H9 (cell line): ENCODE measurements around the gene RHOC. TPM values are rescaled to one million over a fixed set of nuclear protein-coding genes. Genes with fewer than 3 reads are reported as not detected.

Source experiments
- DNase-seq: peaks from one replicate; pipeline ENCODE4 v3.0.0-alpha.2; 2017
- H2AFZ ChIP-seq: one replicate; pipeline ENCODE4 v1.6.1; 2013; ENCODE audit warnings: mild to moderate bottlenecking, low read length, control low read depth, moderate library complexity
- H2AK5ac ChIP-seq: 2 replicates; pipeline ENCODE4 v1.6.1; 2013; ENCODE audit warnings: low read length, control low read depth, mixed read lengths; ENCODE audit not compliant: insufficient read length
- H2BK120ac ChIP-seq: one replicate; pipeline ENCODE4 v1.6.1; 2013; ENCODE audit warnings: low read depth, mild to moderate bottlenecking, low read length, control low read depth, inconsistent platforms; ENCODE audit not compliant: poor library complexity, severe bottlenecking
- H2BK12ac ChIP-seq: 2 replicates; pipeline ENCODE4 v1.6.1; 2013; ENCODE audit warnings: low read length, control low read depth, mixed read lengths, low read depth; ENCODE audit not compliant: insufficient read length
- H2BK15ac ChIP-seq: 2 replicates; pipeline ENCODE4 v1.6.1; 2013; ENCODE audit warnings: low read depth, low read length, control low read depth
- H2BK20ac ChIP-seq: one replicate; pipeline ENCODE4 v1.6.1; 2013; ENCODE audit warnings: low read depth, mild to moderate bottlenecking, low read length, control low read depth, inconsistent platforms; ENCODE audit not compliant: poor library complexity, severe bottlenecking
- H2BK5ac ChIP-seq: 2 replicates; pipeline ENCODE4 v1.6.1; 2013; ENCODE audit warnings: low read length, control low read depth, mixed read lengths; ENCODE audit not compliant: insufficient read length
- H3K14ac ChIP-seq: 2 replicates; pipeline ENCODE4 v1.6.1; 2013; ENCODE audit warnings: low read length, control low read depth; ENCODE audit not compliant: insufficient read depth
- H3K18ac ChIP-seq: 2 replicates; pipeline ENCODE4 v1.6.1; 2013; ENCODE audit warnings: low read depth, mild to moderate bottlenecking, mixed read lengths, low read length, control low read depth; ENCODE audit not compliant: insufficient read length
- H3K23ac ChIP-seq: 2 replicates; pipeline ENCODE4 v1.6.1; 2013; ENCODE audit warnings: low read length, control low read depth, mixed read lengths, low read depth; ENCODE audit not compliant: insufficient read length
- H3K23me2 ChIP-seq: 2 replicates; pipeline ENCODE4 v1.6.1; 2013; ENCODE audit warnings: low read depth, mild to moderate bottlenecking, mixed read lengths, low read length, control low read depth; ENCODE audit not compliant: insufficient read length, poor library complexity, severe bottlenecking
- H3K27ac ChIP-seq: 2 replicates; pipeline ENCODE4 v1.5.1; 2013; ENCODE audit warnings: low read length, control low read depth, mixed read lengths, low read depth; ENCODE audit not compliant: insufficient read length
- H3K27me3 ChIP-seq: 2 replicates; pipeline ENCODE4 v1.6.1; 2013; ENCODE audit warnings: low read length, control low read depth, inconsistent platforms; ENCODE audit not compliant: insufficient read depth
- H3K4ac ChIP-seq: 2 replicates; pipeline ENCODE4 v1.6.1; 2013; ENCODE audit warnings: low read depth, mild to moderate bottlenecking, control low read depth, inconsistent platforms, low read length, moderate library complexity
- H3K4me1 ChIP-seq: 2 replicates; pipeline ENCODE4 v1.6.1; 2013; ENCODE audit warnings: low read length, control low read depth, inconsistent platforms; ENCODE audit not compliant: insufficient read depth
- H3K4me2 ChIP-seq: 2 replicates; pipeline ENCODE4 v1.6.1; 2013; ENCODE audit warnings: low read length, control low read depth, mixed read lengths; ENCODE audit not compliant: insufficient read length, insufficient read depth
- H3K56ac ChIP-seq: 2 replicates; pipeline ENCODE4 v1.6.1; 2013; ENCODE audit warnings: low read depth, mild to moderate bottlenecking, mixed read lengths, low read length, control low read depth; ENCODE audit not compliant: insufficient read length
- H3K79me1 ChIP-seq: 2 replicates; pipeline ENCODE4 v1.6.1; 2013; ENCODE audit warnings: low read depth, mild to moderate bottlenecking, moderate library complexity, low read length, control low read depth, inconsistent platforms; ENCODE audit not compliant: insufficient read depth, poor library complexity, severe bottlenecking
- H3K79me2 ChIP-seq: 2 replicates; pipeline ENCODE4 v1.6.1; 2013; ENCODE audit warnings: low read length, control low read depth, inconsistent platforms; ENCODE audit not compliant: insufficient read depth
- H3K9ac ChIP-seq: 2 replicates; pipeline ENCODE4 v1.6.1; 2013; ENCODE audit warnings: low read length, control low read depth, mixed read lengths; ENCODE audit not compliant: insufficient read length; ENCODE audit errors: extremely low read depth
- H3K9me3 ChIP-seq: one replicate; pipeline ENCODE4 v1.6.1; 2013; ENCODE audit warnings: low read depth, low read length, inconsistent platforms; ENCODE audit not compliant: control insufficient read depth
- H3T11ph ChIP-seq: one replicate; pipeline ENCODE4 v1.6.1; 2013; ENCODE audit warnings: mild to moderate bottlenecking, low read length, control low read depth, inconsistent platforms
- H4K20me1 ChIP-seq: one replicate; pipeline ENCODE4 v1.6.1; 2013; ENCODE audit not compliant: control insufficient read depth, insufficient read length, insufficient read depth
- H4K5ac ChIP-seq: 2 replicates; pipeline ENCODE4 v1.6.1; 2013; ENCODE audit warnings: low read depth, mild to moderate bottlenecking, mixed read lengths, low read length, control low read depth; ENCODE audit not compliant: insufficient read length
- H4K8ac ChIP-seq: replicated peaks from 2 replicates; pipeline ENCODE4 v1.6.1; 2013; ENCODE audit warnings: low read length, control low read depth, mixed read lengths, low read depth; ENCODE audit not compliant: insufficient read length
- H4K91ac ChIP-seq: 2 replicates; pipeline ENCODE4 v1.6.1; 2013; ENCODE audit warnings: low read depth, mild to moderate bottlenecking, moderate library complexity, mixed read lengths, low read length, control low read depth; ENCODE audit not compliant: insufficient read length
- H3K27ac Mint-ChIP-seq, 3 experiments: 2 replicates in 2 of 3; 3 replicates in 1 of 3; pipeline ENCODE4 v1.8.0; 2020 to 2021; ENCODE audit warnings: mixed read lengths in 3 of 3, mild to moderate bottlenecking in 1 of 3, moderate library complexity in 1 of 3
- H3K27me3 Mint-ChIP-seq: 2 replicates; pipeline ENCODE4 v1.8.0; 2021; ENCODE audit warnings: low read depth, mild to moderate bottlenecking, moderate library complexity, mixed read lengths
- H3K36me3 Mint-ChIP-seq, 3 experiments: 2 replicates in 2 of 3; 3 replicates in 1 of 3; pipeline ENCODE4 v1.8.0; 2020 to 2021; ENCODE audit warnings: low read depth in 3 of 3, mixed read lengths in 3 of 3; ENCODE audit not compliant: insufficient read depth in 1 of 3
- H3K4me1 Mint-ChIP-seq, 2 experiments: 2 replicates each; pipeline ENCODE4 v1.8.0; 2020; ENCODE audit warnings: mixed read lengths in 2 of 2
- H3K4me3 Mint-ChIP-seq, 2 experiments: 2 replicates in 1 of 2; 3 replicates in 1 of 2; pipeline ENCODE4 v1.8.0; 2020 to 2021; ENCODE audit warnings: mild to moderate bottlenecking in 2 of 2, mixed read lengths in 2 of 2, moderate library complexity in 1 of 2
- H3K9me3 Mint-ChIP-seq, 2 experiments: 2 replicates in 1 of 2; 3 replicates in 1 of 2; pipeline ENCODE4 v1.8.0; 2020; ENCODE audit warnings: mild to moderate bottlenecking in 2 of 2, mixed read lengths in 2 of 2, moderate library complexity in 1 of 2
- CTCF ChIP-seq: fragments of 200-600 bp; sonication (generic); conservative IDR thresholded peaks from 3 replicates; pipeline ENCODE4 v1.8.0; 2021; ENCODE audit warnings: antibody characterized with exemption, mild to moderate bottlenecking
- WGBS: extraction: QIAGEN DNeasy Blood & Tissue Kit; methylation state at CpG from one replicate; pipeline ENCODE4 v1.1.7; 2013; ENCODE audit warnings: missing lambda C conversion rate, low lambda C conversion rate, mixed read lengths; ENCODE audit not compliant: insufficient read length; ENCODE audit errors: extremely low coverage; 5-methylcytosine and 5-hydroxymethylcytosine counted together
- total RNA-seq: library from RNA; stranded (reverse); gene quantifications from 2 replicates; pipeline ENCODE4 v1.2.1, GENCODE V29; 2021

RHOC gene
- total RNA-seq, 1 experiment from 2014 or later = 68.9 TPM

DNA sequence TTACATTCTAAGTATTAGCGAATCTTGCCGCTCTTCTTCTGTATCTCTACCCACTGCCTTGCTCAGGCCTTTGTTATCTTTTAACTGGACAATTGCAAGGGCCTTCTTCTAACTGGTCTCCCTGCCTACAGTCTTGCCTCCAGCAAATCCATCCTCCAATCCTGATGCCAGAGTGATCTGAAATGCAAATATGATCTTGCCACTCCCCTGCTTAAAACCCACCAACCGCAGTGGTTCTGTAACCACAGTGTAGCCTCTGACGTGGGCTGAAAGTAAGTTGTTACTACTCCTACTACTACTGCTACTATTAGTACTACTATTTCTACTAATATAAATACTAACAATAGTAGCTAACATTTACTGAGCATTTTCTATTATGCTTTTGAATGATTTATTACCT, 20.1 kb downstream of the RHOC start:
- Histone ChIP-seq H4K91ac (no peak overlapping the region), H2AFZ (no peak overlapping the region), H4K20me1 (no peaks in the 10 kb centered on the region), H3T11ph (no peak overlapping the region), H2BK120ac (no peak overlapping the region), H4K5ac (no peak overlapping the region), H3K79me1 (no peaks in the 10 kb centered on the region), H3K9ac (no peak overlapping the region), H3K79me2 (no peaks in the 10 kb centered on the region), H3K4me1 (no peaks in the 10 kb centered on the region), H3K9me3 (no peaks in the 10 kb centered on the region), H3K23ac (no peak overlapping the region), H3K27me3 (no peaks in the 10 kb centered on the region), H2BK20ac (no peak overlapping the region), H3K23me2 (no peaks in the 10 kb centered on the region), H4K8ac (no peak overlapping the region), H3K27ac (no peak overlapping the region), H2BK5ac (no peak overlapping the region), H3K14ac (no peak overlapping the region), H2BK12ac (no peak overlapping the region), H2AK5ac (no peak overlapping the region), H2BK15ac (no peak overlapping the region), H3K18ac (no peak overlapping the region), H3K4me2 (no peak overlapping the region), H3K4ac (no peak overlapping the region), H3K56ac (no peak overlapping the region)
- DNase-seq = no peak
- Mint-ChIP-seq H3K27ac (peak overlapping the region in 2 of 3 experiments; percentile 4 to 11; a peak in 1 of 7 replicates), H3K4me1 (peaks cover 11 to 12% of the 10 kb centered on the region in 2 experiments), H3K36me3 (peaks cover 6 to 29% (median 22%) of the 10 kb centered on the region in 3 experiments; a peak in 6 of 7 replicates), H3K4me3 (no peak overlapping the region; a peak in 1 of 5 replicates), H3K9me3 (no peaks in the 10 kb centered on the region), H3K27me3 (no peaks in the 10 kb centered on the region)
- no peak for TF ChIP-seq CTCF
- no CpG with 5 or more reads among the region's 4 CpGs for WGBS
